Natural killer cell (primary cell): ENCODE results near the gene UBE2R2. TPM values are rescaled to one million over a fixed set of nuclear protein-coding genes. Genes with fewer than 3 reads are reported as not detected.

Source experiments
- ATAC-seq, 3 donors: fragments of 150-1000 bp in 2 of 3; fragments of 200-7000 bp in 1 of 3; cut with Tn5 transposase; 1 replicate in 1 of 3; 2 replicates in 2 of 3; pipeline ENCODE4 v1.10.0; 2021; ENCODE audit warnings: mild to moderate bottlenecking in 2 of 3, moderate library complexity in 2 of 3
- DNase-seq, 2 donors: peaks; one replicate each; pipeline versions ENCODE4 v3.0.0 to v3.0.0-alpha.2; 2013 to 2021; ENCODE audit warnings: mixed read lengths in 1 of 2
- H3K27ac ChIP-seq: one replicate; pipeline ENCODE4 v1.5.1; 2013; ENCODE audit warnings: mild to moderate bottlenecking, low read length
- H3K27me3 ChIP-seq: one replicate; pipeline ENCODE4 v1.6.1; 2013; ENCODE audit warnings: low read length; ENCODE audit not compliant: control insufficient read depth, insufficient read depth
- H3K36me3 ChIP-seq: one replicate; pipeline ENCODE4 v1.6.1; 2013; ENCODE audit warnings: low read length; ENCODE audit not compliant: control insufficient read depth, insufficient read depth
- H3K4me1 ChIP-seq: one replicate; pipeline ENCODE4 v1.6.1; 2013; ENCODE audit warnings: low read length; ENCODE audit not compliant: control insufficient read depth, insufficient read depth
- H3K4me3 ChIP-seq: one replicate; pipeline ENCODE4 v1.5.1; 2013; ENCODE audit warnings: low read length
- H3K9me3 ChIP-seq: one replicate; pipeline ENCODE4 v1.6.1; 2013; ENCODE audit warnings: low read length; ENCODE audit not compliant: control insufficient read depth, insufficient read depth
- H3K27ac Mint-ChIP-seq, 2 donors: one replicate each; pipeline ENCODE4 v1.8.0; 2022; ENCODE audit warnings: mild to moderate bottlenecking in 2 of 2, mixed read lengths in 2 of 2, moderate library complexity in 1 of 2
- H3K27me3 Mint-ChIP-seq, 2 donors: one replicate each; pipeline ENCODE4 v1.8.0; 2022; ENCODE audit warnings: low read depth in 2 of 2, mixed read lengths in 2 of 2
- H3K36me3 Mint-ChIP-seq: one replicate; pipeline ENCODE4 v1.8.0; 2022; ENCODE audit warnings: mixed read lengths
- H3K4me1 Mint-ChIP-seq, 2 donors: one replicate each; pipeline ENCODE4 v1.8.0; 2022; ENCODE audit warnings: mixed read lengths in 2 of 2
- H3K4me3 Mint-ChIP-seq: one replicate; pipeline ENCODE4 v1.8.0; 2022; ENCODE audit warnings: mild to moderate bottlenecking, moderate library complexity, mixed read lengths
- H3K9me3 Mint-ChIP-seq, 2 donors: one replicate each; pipeline ENCODE4 v1.8.0; 2022; ENCODE audit warnings: mixed read lengths in 2 of 2
- CTCF ChIP-seq: fragments of 200-600 bp; IDR thresholded peaks from one replicate; pipeline ENCODE4 v1.8.0; 2022; ENCODE audit warnings: antibody characterized with exemption
- WGBS: methylation state at CpG from one replicate; pipeline ENCODE4 v1.1.7; 2013; ENCODE audit warnings: missing lambda C conversion rate; ENCODE audit not compliant: insufficient coverage; 5-methylcytosine and 5-hydroxymethylcytosine counted together
- intact Hi-C: fragments of 100-400 bp; cut with micrococcal nuclease; formaldehyde crosslinking; loops from one replicate; pipeline ENCODE4 v1.14.2; 2022
- total RNA-seq, 4 donors: library from RNA; stranded (reverse); fragments of 120-200 nt in 1 of 4; gene quantifications; one replicate each; pipeline versions ENCODE4 v1.2.3 to v1.2.4, GENCODE V29; 2013 to 2022

The UBE2R2 gene
- total RNA-seq, 3 donors from 2014 or later (not counting 1 experiment from before 2014, with no cell fraction given), result 31.2 to 36.0 (median 31.9) TPM

- Mint-ChIP-seq H3K27ac (peak overlapping the region; percentile 40 to 67), H3K4me1 (peaks cover 39 to 49% of the 10 kb centered on the region in 2 donors), H3K9me3 (no peaks in the 10 kb centered on the region), H3K36me3 (no peaks in the 10 kb centered on the region), H3K4me3 (no peak overlapping the region), H3K27me3 (no peaks in the 10 kb centered on the region)
- Histone ChIP-seq H3K4me3 (no peak overlapping the region), H3K27ac (no peak overlapping the region), H3K36me3 (peaks cover 5% of the 10 kb centered on the region), H3K9me3 (no peaks in the 10 kb centered on the region), H3K4me1 (no peaks in the 10 kb centered on the region), H3K27me3 (no peaks in the 10 kb centered on the region)
- no peak for ATAC-seq
- TF ChIP-seq CTCF, result no peak
- 76% methylated on average over 3 of the region's 5 CpGs for WGBS
- intact Hi-C loops, result no loop called here
- DNase-seq, result no peak
Observed at GRCh38 chr9:33884856-33885701, 68.1 kb downstream of the UBE2R2 start.

- Mint-ChIP-seq H3K9me3 (no peaks in the 10 kb centered on the region), H3K36me3 (no peaks in the 10 kb centered on the region), H3K27me3 (no peaks in the 10 kb centered on the region), H3K4me3 (no peak overlapping the region), H3K4me1 (peaks cover 32 to 42% of the 10 kb centered on the region in 2 donors), H3K27ac (peak overlapping the region in 1 of 2 donors; percentile 18)
- H3K27me3 ChIP-seq, result no peaks in the 10 kb centered on the region
- no peak for TF ChIP-seq CTCF
- no peak overlapping the region for H3K27ac ChIP-seq
- no peak for ATAC-seq
- no peaks in the 10 kb centered on the region for H3K4me1 ChIP-seq
- 89% methylated on average over 1 of the region's 2 CpGs for WGBS
- DNase-seq, result no peak
- no peaks in the 10 kb centered on the region for H3K9me3 ChIP-seq
- H3K4me3 ChIP-seq, result no peak overlapping the region
- intact Hi-C loops, result no loop called here
- H3K36me3 ChIP-seq, result peaks cover 5% of the 10 kb centered on the region
Observed at GRCh38 chr9:33885948-33886347, 69.0 kb downstream of the UBE2R2 start.

DNA sequence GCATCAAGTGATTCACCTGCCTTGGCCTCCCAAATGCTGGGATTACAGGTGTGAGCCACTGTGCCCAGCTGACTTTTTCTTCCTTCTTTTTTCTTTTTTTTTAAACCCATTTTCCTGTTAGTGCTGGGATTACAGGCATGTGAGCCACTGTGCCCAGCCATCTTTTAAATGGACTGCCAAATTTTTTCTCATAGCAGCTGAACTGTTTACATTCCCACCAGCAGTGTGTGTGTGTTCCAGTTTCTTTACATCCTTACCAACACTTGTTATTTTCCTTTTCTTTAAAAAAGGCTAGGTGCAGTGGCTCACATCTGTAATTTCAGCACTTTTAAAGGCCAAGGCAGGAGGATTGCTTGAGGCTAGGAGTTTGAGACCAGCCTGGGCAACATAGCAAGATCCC, 76.9 kb downstream of the UBE2R2 start:
- Mint-ChIP-seq H3K36me3 (no peaks in the 10 kb centered on the region), H3K4me1 (peaks cover 14 to 35% of the 10 kb centered on the region in 2 donors), H3K27me3 (no peaks in the 10 kb centered on the region), H3K9me3 (no peaks in the 10 kb centered on the region), H3K4me3 (no peak overlapping the region), H3K27ac (peak overlapping the region in 1 of 2 donors; percentile 10)
- H3K27ac ChIP-seq, result no peak overlapping the region
- DNase-seq, result no peak
- no peaks in the 10 kb centered on the region for H3K36me3 ChIP-seq
- H3K4me3 ChIP-seq, result no peak overlapping the region
- TF ChIP-seq CTCF, result no peak
- intact Hi-C loops, result no loop called here
- ATAC-seq, result no peak
- no peaks in the 10 kb centered on the region for H3K9me3 ChIP-seq
- no peaks in the 10 kb centered on the region for H3K27me3 ChIP-seq
- H3K4me1 ChIP-seq, result no peaks in the 10 kb centered on the region

GRCh38 chr9:33894316-33894715, 77.4 kb downstream of the UBE2R2 start:
- Mint-ChIP-seq H3K4me1 (peaks cover 16 to 36% of the 10 kb centered on the region in 2 donors), H3K27ac (no peak overlapping the region), H3K36me3 (no peaks in the 10 kb centered on the region), H3K4me3 (no peak overlapping the region), H3K9me3 (no peaks in the 10 kb centered on the region), H3K27me3 (no peaks in the 10 kb centered on the region)
- Histone ChIP-seq H3K27ac (no peak overlapping the region), H3K4me1 (no peaks in the 10 kb centered on the region), H3K27me3 (no peaks in the 10 kb centered on the region), H3K36me3 (no peaks in the 10 kb centered on the region), H3K9me3 (no peaks in the 10 kb centered on the region), H3K4me3 (no peak overlapping the region)
- no peak for TF ChIP-seq CTCF
- DNase-seq (no peak), ATAC-seq (no peak)
- intact Hi-C loops, result no loop called here
